Naive thymus-derived CD4-positive, alpha-beta T cell (primary cell): ENCODE data around the gene APH1B. TPM values are rescaled to one million over a fixed set of nuclear protein-coding genes. Genes with fewer than 3 reads are reported as not detected.

Experiments used
- ATAC-seq: fragments of 150-1000 bp; cut with Tn5 transposase; 2 replicates; pipeline ENCODE4 v1.10.0; 2021; ENCODE audit warnings: mild to moderate bottlenecking, moderate library complexity
- CTCF ChIA-PET: fragments of 350-600 bp; sonication (Branson Sonifier 250); formaldehyde crosslinking; loops from one replicate; lab custom pipeline; 2021; ENCODE audit warnings: antibody characterized with exemption; lab: Charles Lee
- POLR2A ChIA-PET: fragments of 350-600 bp; sonication (Branson Sonifier 250); formaldehyde crosslinking; loops from one replicate; lab custom pipeline; 2021; ENCODE audit warnings: antibody characterized with exemption, inconsistent platforms; lab: Charles Lee
- DNase-seq, 9 donors: peaks; one replicate each; pipeline versions ENCODE4 v3.0.0 to v3.0.0-alpha.2; 2020 to 2022; ENCODE audit warnings: mixed read lengths in 1 of 9
- H3K27ac ChIP-seq: one replicate; pipeline ENCODE4 v1.7.0; 2013; ENCODE audit warnings: mild to moderate bottlenecking, low read depth, low read length, moderate library complexity
- H3K27me3 ChIP-seq, 2 donors: one replicate each; pipeline ENCODE4 v1.7.0; 2013; ENCODE audit warnings: low read length in 2 of 2, mild to moderate bottlenecking in 2 of 2, moderate library complexity in 2 of 2; ENCODE audit not compliant: control insufficient read depth in 2 of 2, insufficient read depth in 2 of 2
- H3K36me3 ChIP-seq, 3 experiments: 1 replicate in 2 of 3; 2 replicates in 1 of 3; pipeline ENCODE4 v1.7.0; 2013; ENCODE audit warnings: low read length in 3 of 3, mild to moderate bottlenecking in 3 of 3, moderate library complexity in 1 of 3; ENCODE audit not compliant: insufficient read depth in 3 of 3, control insufficient read depth in 2 of 3
- H3K4me1 ChIP-seq, 2 donors: one replicate each; pipeline ENCODE4 v1.7.0; 2013; ENCODE audit warnings: low read length in 2 of 2, mild to moderate bottlenecking in 2 of 2, moderate library complexity in 1 of 2; ENCODE audit not compliant: control insufficient read depth in 2 of 2, insufficient read depth in 2 of 2
- H3K4me3 ChIP-seq: 2 replicates; pipeline ENCODE4 v1.7.0; 2013; ENCODE audit warnings: mild to moderate bottlenecking, low read length
- H3K9me3 ChIP-seq, 3 experiments: 1 replicate in 2 of 3; 2 replicates in 1 of 3; pipeline ENCODE4 v1.7.0; 2013; ENCODE audit warnings: low read length in 3 of 3; ENCODE audit not compliant: control insufficient read depth in 2 of 3
- H3K27ac Mint-ChIP-seq, 9 donors: one replicate each; pipeline ENCODE4 v1.8.0; 2020 to 2022; ENCODE audit warnings: mixed read lengths in 9 of 9, mild to moderate bottlenecking in 8 of 9, moderate library complexity in 5 of 9, inconsistent platforms in 2 of 9
- H3K27me3 Mint-ChIP-seq, 5 donors: one replicate each; pipeline ENCODE4 v1.8.0; 2021 to 2022; ENCODE audit warnings: mixed read lengths in 5 of 5, mild to moderate bottlenecking in 1 of 5
- H3K36me3 Mint-ChIP-seq, 5 donors: one replicate each; pipeline ENCODE4 v1.8.0; 2020 to 2022; ENCODE audit warnings: mixed read lengths in 5 of 5, mild to moderate bottlenecking in 3 of 5, inconsistent platforms in 1 of 5
- H3K4me1 Mint-ChIP-seq, 7 donors: one replicate each; pipeline ENCODE4 v1.8.0; 2020 to 2022; ENCODE audit warnings: mixed read lengths in 7 of 7, mild to moderate bottlenecking in 3 of 7, inconsistent platforms in 1 of 7
- H3K4me3 Mint-ChIP-seq, 10 donors: one replicate each; pipeline ENCODE4 v1.8.0; 2020 to 2022; ENCODE audit warnings: mild to moderate bottlenecking in 10 of 10, mixed read lengths in 10 of 10, moderate library complexity in 6 of 10, inconsistent platforms in 2 of 10
- H3K9me3 Mint-ChIP-seq, 11 donors: one replicate each; pipeline ENCODE4 v1.8.0; 2020 to 2022; ENCODE audit warnings: mixed read lengths in 11 of 11, mild to moderate bottlenecking in 4 of 11, inconsistent platforms in 1 of 11, moderate library complexity in 1 of 11
- intact Hi-C, 2 donors: fragments of 100-400 bp; cut with micrococcal nuclease; formaldehyde crosslinking; loops; one replicate each; pipeline ENCODE4 v1.15.1; 2023
- polyA plus RNA-seq, 2 donors: library from polyadenylated mRNA; unstranded; fragments of 300-500 nt; fragmentation: Illumina TruSeq; gene quantifications; one replicate each; pipeline ENCODE4 v1.2.3, GENCODE V29; 2021
- total RNA-seq, 6 experiments: library from RNA in 5 of 6; stranded (reverse) in 5 of 6; gene quantifications; 1 replicate in 5 of 6; 2 replicates in 1 of 6; pipeline ENCODE4 v1.2.3 and lab custom pipeline; 2021 to 2026

APH1B gene
- total and polyA plus RNA-seq, 7 experiments from 2014 or later: 9.9 to 29.9 (median 17.3) TPM

DNA sequence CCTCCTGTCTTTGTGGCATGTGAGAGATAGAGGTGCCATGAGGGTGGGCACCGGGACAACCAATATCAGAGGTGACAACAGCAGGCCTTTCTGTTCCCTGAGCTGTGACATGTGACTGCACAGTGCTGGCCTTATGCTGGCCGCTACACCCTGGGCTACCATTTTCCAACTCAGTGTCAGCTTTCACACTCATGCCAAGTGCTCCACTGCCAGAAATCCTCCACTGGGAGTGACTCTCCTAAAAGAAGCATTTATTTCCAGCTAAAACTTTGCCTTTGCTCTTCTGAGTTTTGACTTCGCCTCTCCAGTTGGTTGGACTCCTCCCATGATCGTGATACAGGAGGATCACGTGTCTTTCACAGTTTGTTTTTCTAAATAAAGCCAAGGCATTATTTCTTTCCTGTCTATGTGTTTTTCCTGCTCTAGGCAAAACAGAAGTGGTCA, 72.8 kb downstream of the APH1B start:
- Histone ChIP-seq H3K9me3 (no peaks in the 10 kb centered on the region), H3K27me3 (no peaks in the 10 kb centered on the region), H3K4me1 (no peaks in the 10 kb centered on the region), H3K4me3 (no peak overlapping the region), H3K27ac (no peak overlapping the region), H3K36me3 (no peaks in the 10 kb centered on the region)
- no peaks in the 10 kb centered on the region for H3K9me3 Mint-ChIP-seq
- intact Hi-C loops: no loop called here
- CTCF ChIA-PET: no interaction called here
- POLR2A ChIA-PET: no interaction called here
- no peaks in the 10 kb centered on the region for H3K36me3 Mint-ChIP-seq
- peaks cover 0 to 14% (median 0%) of the 10 kb centered on the region in 5 donors for H3K27me3 Mint-ChIP-seq
- H3K4me1 Mint-ChIP-seq: peaks cover 0 to 4% (median 0%) of the 10 kb centered on the region in 7 donors
- H3K4me3 Mint-ChIP-seq: no peak overlapping the region
- H3K27ac Mint-ChIP-seq: no peak overlapping the region
- DNase-seq: no peak
- ATAC-seq: no peak

DNA sequence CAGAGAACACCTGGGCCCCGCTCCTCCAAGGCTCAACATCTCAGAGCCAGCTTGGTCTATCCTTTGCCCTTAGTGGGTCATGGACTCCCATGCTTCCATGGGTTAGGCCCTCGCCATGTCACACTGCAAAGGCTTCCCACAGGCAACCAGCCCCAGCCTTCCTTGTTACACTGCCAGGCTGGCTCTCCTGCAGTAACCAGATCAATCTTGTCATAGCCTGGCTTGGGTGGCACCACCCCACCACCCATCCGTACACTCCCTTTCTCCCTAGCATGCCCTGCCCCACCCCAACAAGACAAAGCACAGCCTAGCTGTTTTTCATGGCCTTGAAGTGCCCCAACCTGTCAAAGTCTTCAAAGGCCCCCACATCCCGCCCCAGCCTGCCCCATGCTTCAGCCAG, 73.8 kb downstream of the APH1B start:
- no peaks in the 10 kb centered on the region for H3K27me3 ChIP-seq
- Mint-ChIP-seq H3K36me3 (no peaks in the 10 kb centered on the region), H3K27me3 (peaks cover 0 to 14% (median 0%) of the 10 kb centered on the region in 5 donors), H3K27ac (peak overlapping the region in 1 of 9 donors; percentile 41), H3K4me1 (peaks cover 0 to 4% (median 0%) of the 10 kb centered on the region in 7 donors), H3K9me3 (no peaks in the 10 kb centered on the region), H3K4me3 (no peak overlapping the region)
- intact Hi-C loops: no loop called here
- H3K4me3 ChIP-seq: no peak overlapping the region
- ATAC-seq (no peak), DNase-seq (no peak)
- no peaks in the 10 kb centered on the region for H3K36me3 ChIP-seq
- H3K4me1 ChIP-seq: no peaks in the 10 kb centered on the region
- POLR2A ChIA-PET: no interaction called here
- H3K9me3 ChIP-seq: no peaks in the 10 kb centered on the region
- CTCF ChIA-PET: no interaction called here
- H3K27ac ChIP-seq: no peak overlapping the region

DNA sequence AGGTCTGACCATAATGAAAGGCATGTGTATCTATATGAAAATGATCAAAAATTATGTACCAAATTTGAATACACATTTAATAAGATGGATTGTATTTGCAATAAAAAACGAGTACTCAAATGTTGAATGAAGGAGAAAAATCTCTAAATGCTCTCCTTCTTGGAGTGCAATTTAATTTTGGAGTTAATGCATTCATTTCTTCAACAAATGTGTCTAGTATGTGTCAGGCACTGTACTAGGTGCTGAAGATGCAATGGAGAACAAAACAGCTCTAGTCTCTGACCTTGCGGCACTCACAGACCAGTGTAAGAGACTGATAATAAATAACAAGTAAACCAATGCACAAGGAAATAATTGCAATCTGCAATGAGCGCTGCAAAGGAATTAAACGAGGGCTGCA, 75.4 kb downstream of the APH1B start:
- Histone ChIP-seq H3K27me3 (no peaks in the 10 kb centered on the region), H3K4me1 (no peaks in the 10 kb centered on the region), H3K27ac (no peak overlapping the region), H3K4me3 (no peak overlapping the region), H3K36me3 (no peaks in the 10 kb centered on the region), H3K9me3 (no peaks in the 10 kb centered on the region)
- Mint-ChIP-seq H3K27ac (peak overlapping the region in 1 of 9 donors; percentile 33), H3K4me3 (no peak overlapping the region), H3K4me1 (peaks cover 0 to 4% (median 0%) of the 10 kb centered on the region in 7 donors), H3K36me3 (no peaks in the 10 kb centered on the region), H3K27me3 (peaks cover 0 to 14% (median 0%) of the 10 kb centered on the region in 5 donors), H3K9me3 (no peaks in the 10 kb centered on the region)
- ATAC-seq (no peak), DNase-seq (no peak)
- ChIA-PET POLR2A (no interaction called here), CTCF (no interaction called here)
- intact Hi-C loops: no loop called here

DNA sequence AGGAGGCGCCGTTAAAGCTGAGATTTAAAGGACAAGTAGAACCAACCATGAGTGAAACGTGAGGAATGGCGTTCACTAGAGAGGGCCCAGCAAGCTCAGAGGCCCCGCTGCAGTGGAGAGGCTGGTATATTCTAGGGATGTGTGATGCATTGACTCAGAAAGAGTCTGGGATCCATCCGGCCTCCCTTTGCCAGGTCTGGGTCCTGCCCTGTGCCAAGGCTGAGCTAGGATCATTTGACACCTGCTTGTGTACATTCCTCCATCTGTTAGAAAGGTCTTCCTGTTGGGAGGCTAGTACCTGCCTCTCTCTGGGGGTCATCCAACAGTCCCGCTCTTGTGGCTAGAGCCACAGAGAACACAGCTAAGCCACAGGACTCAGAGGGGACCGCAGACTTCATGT, 75.9 kb downstream of the APH1B start:
- H3K4me3 ChIP-seq: no peak overlapping the region
- H3K27me3 ChIP-seq: no peaks in the 10 kb centered on the region
- ATAC-seq (no peak), DNase-seq (no peak)
- Mint-ChIP-seq H3K4me1 (peaks cover 0 to 3% (median 0%) of the 10 kb centered on the region in 7 donors), H3K27ac (no peak overlapping the region), H3K9me3 (no peaks in the 10 kb centered on the region), H3K4me3 (no peak overlapping the region), H3K36me3 (no peaks in the 10 kb centered on the region), H3K27me3 (peaks cover 0 to 14% (median 0%) of the 10 kb centered on the region in 5 donors)
- H3K36me3 ChIP-seq: no peaks in the 10 kb centered on the region
- no peaks in the 10 kb centered on the region for H3K4me1 ChIP-seq
- H3K9me3 ChIP-seq: no peaks in the 10 kb centered on the region
- intact Hi-C loops: no loop called here
- POLR2A ChIA-PET: no interaction called here
- H3K27ac ChIP-seq: no peak overlapping the region
- CTCF ChIA-PET: no interaction called here

- Mint-ChIP-seq H3K4me1 (peaks cover 0 to 2% (median 0%) of the 10 kb centered on the region in 7 donors), H3K27ac (no peak overlapping the region), H3K36me3 (no peaks in the 10 kb centered on the region), H3K27me3 (peaks cover 0 to 16% (median 0%) of the 10 kb centered on the region in 5 donors), H3K9me3 (no peaks in the 10 kb centered on the region), H3K4me3 (no peak overlapping the region)
- ATAC-seq (no peak), DNase-seq (no peak)
- ChIA-PET POLR2A (no interaction called here), CTCF (no interaction called here)
- Histone ChIP-seq H3K9me3 (no peaks in the 10 kb centered on the region), H3K27ac (no peak overlapping the region), H3K4me1 (no peaks in the 10 kb centered on the region), H3K36me3 (no peaks in the 10 kb centered on the region), H3K4me3 (no peak overlapping the region), H3K27me3 (no peaks in the 10 kb centered on the region)
- intact Hi-C loops: no loop called here
These were observed 76.5 kb downstream of the APH1B start for GRCh38 chr15:63353887-63354286.

- peaks cover 0 to 2% (median 0%) of the 10 kb centered on the region in 7 donors for H3K4me1 Mint-ChIP-seq
- no peaks in the 10 kb centered on the region for H3K36me3 Mint-ChIP-seq
- Histone ChIP-seq H3K9me3 (no peaks in the 10 kb centered on the region), H3K27ac (no peak overlapping the region), H3K27me3 (no peaks in the 10 kb centered on the region), H3K4me3 (no peak overlapping the region), H3K4me1 (no peaks in the 10 kb centered on the region), H3K36me3 (no peaks in the 10 kb centered on the region)
- no peak overlapping the region for H3K4me3 Mint-ChIP-seq
- DNase-seq (no peak), ATAC-seq (no peak)
- H3K27me3 Mint-ChIP-seq: peaks cover 0 to 25% (median 0%) of the 10 kb centered on the region in 5 donors
- CTCF ChIA-PET: no interaction called here
- POLR2A ChIA-PET: no interaction called here
- intact Hi-C loops: no loop called here
- no peaks in the 10 kb centered on the region for H3K9me3 Mint-ChIP-seq
- H3K27ac Mint-ChIP-seq: no peak overlapping the region
These were observed 77.6 kb downstream of the APH1B start for GRCh38 chr15:63354821-63355650.

DNA sequence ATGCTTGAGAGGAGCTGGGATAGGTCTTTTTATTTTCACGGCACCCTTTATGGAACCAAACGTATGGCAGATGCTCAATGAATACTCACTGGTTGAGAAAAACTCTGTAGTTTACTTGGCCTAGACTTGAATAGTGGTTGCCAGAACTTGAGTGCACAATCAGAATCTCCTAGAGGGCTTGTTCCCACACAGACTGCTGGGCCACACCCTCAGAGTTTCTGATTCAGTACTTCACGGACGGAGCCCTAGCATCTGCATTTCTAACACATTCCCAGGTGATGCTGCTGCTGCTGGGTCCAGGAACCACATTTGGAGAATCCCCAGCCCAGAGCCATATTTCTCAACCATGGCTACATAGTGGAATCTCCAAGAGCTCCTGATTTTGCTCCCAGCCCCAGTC, 79.7 kb downstream of the APH1B start:
- Mint-ChIP-seq H3K27me3 (peaks cover 0 to 22% (median 8%) of the 10 kb centered on the region in 5 donors), H3K36me3 (no peaks in the 10 kb centered on the region), H3K4me3 (no peak overlapping the region), H3K4me1 (peaks cover 0 to 2% (median 0%) of the 10 kb centered on the region in 7 donors), H3K9me3 (no peaks in the 10 kb centered on the region), H3K27ac (no peak overlapping the region)
- no peaks in the 10 kb centered on the region for H3K27me3 ChIP-seq
- no peak overlapping the region for H3K27ac ChIP-seq
- ATAC-seq (no peak), DNase-seq (no peak)
- H3K36me3 ChIP-seq: no peaks in the 10 kb centered on the region
- CTCF ChIA-PET: no interaction called here
- H3K9me3 ChIP-seq: no peaks in the 10 kb centered on the region
- intact Hi-C loops: no loop called here
- POLR2A ChIA-PET: interaction anchor here (0.6 kb wide), 1 partner anchor 80 kb away, joined by 3 read pairs; no protein-coding TSS in a partner anchor
- H3K4me3 ChIP-seq: no peak overlapping the region
- H3K4me1 ChIP-seq: no peaks in the 10 kb centered on the region
